Activated CD8-positive, alpha-beta memory T cell treated with anti-CD3 and anti-CD28 coated beads, Interleukin-2, amount 10 ng/mL, durations not matched to agents 7 days and 5 days (primary cell): Measurements from ENCODE around the gene METTL24. TPM values are rescaled to one million over a fixed set of nuclear protein-coding genes. Genes with fewer than 3 reads are reported as not detected.
"Not testable (repeated sequence)": the region's sequence is repeated elsewhere in the genome, so short reads cannot be mapped to it uniquely, and the experiment has no call there.

Source experiments
- ATAC-seq: fragments of 150-1000 bp; cut with Tn5 transposase; one replicate; pipeline ENCODE4 v1.10.0; 2021; ENCODE audit warnings: moderate library complexity
- CTCF ChIA-PET: fragments of 350-600 bp; sonication (Branson Sonifier 250); formaldehyde crosslinking; loops from one replicate; lab custom pipeline; 2021; ENCODE audit warnings: antibody characterized with exemption; lab: Charles Lee
- DNase-seq: peaks from one replicate; pipeline ENCODE4 v3.0.0-alpha.2; 2020
- H3K27ac Mint-ChIP-seq: one replicate; pipeline ENCODE4 v1.8.0; 2021; ENCODE audit warnings: mild to moderate bottlenecking, mixed read lengths
- H3K27me3 Mint-ChIP-seq: one replicate; pipeline ENCODE4 v1.8.0; 2021; ENCODE audit warnings: mixed read lengths
- H3K36me3 Mint-ChIP-seq: one replicate; pipeline ENCODE4 v1.8.0; 2021; ENCODE audit warnings: mild to moderate bottlenecking, mixed read lengths
- H3K4me1 Mint-ChIP-seq: one replicate; pipeline ENCODE4 v1.8.0; 2021; ENCODE audit warnings: mixed read lengths
- H3K4me3 Mint-ChIP-seq: one replicate; pipeline ENCODE4 v1.8.0; 2021; ENCODE audit warnings: mild to moderate bottlenecking, moderate library complexity, mixed read lengths
- H3K9me3 Mint-ChIP-seq: one replicate; pipeline ENCODE4 v1.8.0; 2022; ENCODE audit warnings: low read depth, mixed read lengths
- total RNA-seq, 2 experiments: library from RNA; stranded (reverse); gene quantifications; one replicate each; pipeline ENCODE4 v1.2.3, GENCODE V29; 2021

METTL24 gene
- total RNA-seq, 2 experiments from 2014 or later, result not detected

DNA sequence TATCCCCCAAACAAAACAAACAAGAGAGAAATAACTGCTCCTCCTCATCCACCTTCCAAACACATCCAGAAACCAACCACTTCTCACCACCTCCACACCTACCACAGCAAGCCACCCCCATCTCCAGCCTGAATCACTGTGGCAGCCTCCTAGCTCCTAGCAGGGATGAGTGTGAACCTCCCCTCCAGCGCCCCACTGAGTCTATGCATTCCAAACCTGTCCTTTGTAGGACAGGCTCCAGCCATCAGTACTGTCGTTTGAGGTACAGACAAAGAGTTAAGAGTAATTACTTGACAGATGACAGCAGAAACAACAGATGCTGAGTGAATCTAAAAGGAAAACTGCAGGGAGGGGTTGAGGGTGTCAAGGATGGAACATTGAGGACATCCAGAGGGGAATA is 2.4 kb downstream of the METTL24 start:
- ATAC-seq (no peak), DNase-seq (no peak)
- Mint-ChIP-seq H3K4me1 (peaks cover 1% of the 10 kb centered on the region), H3K27me3 (peaks cover 67% of the 10 kb centered on the region), H3K36me3 (no peaks in the 10 kb centered on the region), H3K27ac (no peak overlapping the region), H3K4me3 (no peak overlapping the region), H3K9me3 (no peaks in the 10 kb centered on the region)
- CTCF ChIA-PET, result no interaction called here

DNA sequence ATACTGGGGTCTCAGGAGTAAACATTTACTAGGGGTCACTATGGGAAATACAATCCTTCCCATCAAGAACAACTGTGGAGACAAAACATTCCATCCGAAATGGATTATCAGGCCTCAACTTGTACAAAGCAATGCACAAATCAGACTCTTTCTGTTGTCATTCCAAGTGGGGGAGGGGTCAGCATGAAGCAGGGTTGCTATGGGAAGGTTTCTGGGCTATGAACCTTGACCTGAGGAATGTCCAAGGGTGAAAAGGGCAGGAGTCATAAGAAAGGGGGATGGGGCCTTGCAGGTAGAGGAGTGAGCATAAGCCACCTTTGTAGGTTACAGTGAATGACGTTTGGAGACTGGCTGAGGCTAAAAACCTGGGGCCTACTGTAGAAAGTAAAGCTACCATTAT is 3.1 kb downstream of the METTL24 start:
- no peak overlapping the region for H3K4me3 Mint-ChIP-seq
- no peaks in the 10 kb centered on the region for H3K36me3 Mint-ChIP-seq
- peaks cover 1% of the 10 kb centered on the region for H3K4me1 Mint-ChIP-seq
- H3K27ac Mint-ChIP-seq, result no peak overlapping the region
- peaks cover 61% of the 10 kb centered on the region for H3K27me3 Mint-ChIP-seq
- CTCF ChIA-PET, result no interaction called here
- no peak for DNase-seq
- no peak for ATAC-seq
- no peaks in the 10 kb centered on the region for H3K9me3 Mint-ChIP-seq

DNA sequence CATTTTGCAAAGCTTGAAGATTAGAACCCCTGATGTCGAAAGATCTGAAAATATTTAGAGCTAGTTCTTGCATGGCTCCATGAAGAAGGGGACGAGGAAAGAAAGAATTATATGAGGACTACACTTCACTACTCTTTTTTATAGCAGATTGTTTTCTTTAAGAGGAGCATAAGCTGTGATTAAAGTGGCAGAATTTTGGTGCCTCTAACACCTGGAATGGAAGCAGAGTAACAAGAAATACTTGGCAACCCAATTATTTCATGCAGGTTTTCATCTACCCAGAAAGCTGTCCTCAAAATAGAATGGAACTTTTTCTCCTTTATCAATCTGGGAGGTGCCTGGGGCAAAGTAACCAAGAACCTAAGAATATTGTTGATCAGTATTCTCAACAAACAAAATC is 4.0 kb downstream of the METTL24 start:
- ATAC-seq (no peak), DNase-seq (no peak)
- CTCF ChIA-PET, result interaction anchor here (1.4 kb wide), 1 partner anchor 36 kb away, joined by 4 read pairs; no protein-coding TSS in a partner anchor
- Mint-ChIP-seq H3K4me3 (no peak overlapping the region), H3K27me3 (peaks cover 54% of the 10 kb centered on the region), H3K36me3 (no peaks in the 10 kb centered on the region), H3K4me1 (peaks cover 1% of the 10 kb centered on the region), H3K27ac (no peak overlapping the region), H3K9me3 (no peaks in the 10 kb centered on the region)

DNA sequence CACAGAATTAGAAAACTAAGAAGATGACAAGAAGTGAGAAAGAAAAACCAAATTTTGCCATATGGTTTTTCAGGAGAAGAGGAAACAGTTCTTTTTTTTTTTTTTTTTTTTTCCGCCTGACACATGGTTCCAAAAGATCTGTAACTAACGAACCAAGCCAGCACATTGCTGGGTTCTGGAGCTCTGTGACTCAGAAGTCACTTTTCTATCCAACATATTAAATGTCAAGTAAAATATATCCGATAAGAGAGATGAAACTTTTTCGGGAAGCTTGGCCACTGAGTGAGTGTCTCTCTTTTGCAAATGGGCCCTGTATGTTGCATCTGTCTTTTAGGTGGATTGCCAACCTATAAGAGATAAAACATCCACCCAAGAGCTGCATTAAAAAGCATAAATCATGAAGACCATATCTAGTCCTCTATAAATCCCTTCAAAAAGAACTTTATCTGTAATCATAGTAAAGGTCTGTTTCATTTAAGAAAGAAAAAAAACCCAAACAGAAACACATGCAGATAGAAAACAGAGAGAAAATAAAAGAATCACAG is 4.6 kb downstream of the METTL24 start:
- Mint-ChIP-seq H3K36me3 (no peaks in the 10 kb centered on the region), H3K4me1 (peaks cover 1% of the 10 kb centered on the region), H3K4me3 (no peak overlapping the region), H3K9me3 (no peaks in the 10 kb centered on the region), H3K27me3 (peaks cover 48% of the 10 kb centered on the region), H3K27ac (no peak overlapping the region)
- ATAC-seq, result no peak
- CTCF ChIA-PET, result interaction anchor here (1.4 kb wide), 1 partner anchor 37 kb away, joined by 4 read pairs; no protein-coding TSS in a partner anchor
- DNase-seq, result no peak

DNA sequence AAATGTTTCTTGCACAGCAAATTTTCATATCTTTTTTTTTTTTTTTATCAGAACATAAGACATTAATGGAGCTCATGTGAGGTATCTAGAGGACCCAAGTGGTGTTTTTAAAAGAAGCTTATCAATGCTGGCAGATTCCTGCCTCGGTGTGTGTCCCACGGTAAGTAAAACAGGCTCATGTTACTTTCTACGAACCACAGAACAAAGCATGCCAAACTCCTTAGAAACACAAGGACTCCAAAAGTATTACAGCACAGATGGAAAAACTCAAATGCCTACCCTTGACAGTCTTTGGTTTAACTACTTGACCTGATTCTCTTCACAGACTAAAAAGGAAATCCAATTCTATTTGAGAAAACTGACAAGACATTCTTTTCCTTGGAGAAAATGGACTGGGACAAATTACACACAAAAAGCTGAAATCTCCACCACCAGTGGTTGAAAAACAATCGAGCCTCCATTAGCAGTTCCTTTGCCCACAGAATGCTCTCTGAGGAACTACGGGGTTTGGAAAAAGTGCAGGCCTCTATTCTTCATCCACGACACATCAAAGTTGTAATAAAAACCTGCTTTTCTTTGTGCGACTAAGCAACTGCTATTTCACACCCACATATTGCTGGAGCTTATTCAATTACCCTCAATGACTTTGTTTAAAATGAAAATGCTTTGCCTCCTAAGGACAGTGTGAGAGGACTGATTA is 5.4 kb downstream of the METTL24 start:
- CTCF ChIA-PET, result no interaction called here
- Mint-ChIP-seq H3K4me3 (no peak overlapping the region), H3K27ac (no peak overlapping the region), H3K27me3 (peaks cover 46% of the 10 kb centered on the region), H3K4me1 (no peaks in the 10 kb centered on the region), H3K36me3 (no peaks in the 10 kb centered on the region), H3K9me3 (no peaks in the 10 kb centered on the region)
- no peak for DNase-seq
- no peak for ATAC-seq

DNA sequence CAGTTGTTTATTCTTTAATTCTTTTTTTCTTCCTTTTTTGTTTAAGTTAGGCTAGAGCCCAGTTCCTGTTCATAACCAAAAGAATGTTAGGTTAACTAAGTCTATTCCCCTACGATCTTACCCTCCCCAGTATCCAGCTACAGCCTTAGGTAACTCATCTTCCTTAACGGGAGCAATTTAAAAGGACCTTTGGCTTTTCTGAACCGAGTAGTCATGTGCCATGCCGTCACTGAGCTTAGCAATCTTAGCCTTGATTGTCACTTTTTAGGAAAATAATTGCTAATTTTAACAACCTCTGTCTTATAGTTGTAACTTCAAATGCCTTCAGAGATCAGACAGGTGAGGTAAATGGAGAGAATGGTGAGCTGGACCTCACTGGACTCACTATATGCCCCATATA is 6.2 kb downstream of the METTL24 start:
- no peak overlapping the region for H3K27ac Mint-ChIP-seq
- peaks cover 42% of the 10 kb centered on the region for H3K27me3 Mint-ChIP-seq
- no peaks in the 10 kb centered on the region for H3K36me3 Mint-ChIP-seq
- CTCF ChIA-PET, result no interaction called here
- no peaks in the 10 kb centered on the region for H3K4me1 Mint-ChIP-seq
- DNase-seq (no peak), ATAC-seq (no peak)
- no peak overlapping the region for H3K4me3 Mint-ChIP-seq
- no peaks in the 10 kb centered on the region for H3K9me3 Mint-ChIP-seq

DNA sequence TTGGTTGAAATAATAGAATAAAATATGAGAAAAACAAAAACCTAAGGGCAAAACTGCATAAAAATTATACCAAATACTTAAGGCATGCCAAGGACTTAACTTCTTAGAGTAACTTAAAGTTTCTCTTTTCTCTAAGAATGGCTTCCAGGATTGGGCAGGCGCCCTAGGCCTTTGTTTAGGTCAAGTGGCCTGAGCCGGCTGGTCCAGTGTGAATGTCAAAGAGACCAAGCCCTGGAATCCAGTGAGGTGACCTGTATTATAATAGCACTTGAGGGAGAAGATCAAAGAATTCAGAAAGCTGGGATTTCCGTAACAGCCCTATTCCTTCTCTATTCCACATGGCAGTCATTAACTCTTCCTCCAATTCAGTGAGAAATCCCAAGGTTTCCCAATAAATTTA is 6.6 kb downstream of the METTL24 start:
- CTCF ChIA-PET, result no interaction called here
- no peak for ATAC-seq
- Mint-ChIP-seq H3K27me3 (peaks cover 40% of the 10 kb centered on the region), H3K36me3 (no peaks in the 10 kb centered on the region), H3K4me3 (no peak overlapping the region), H3K9me3 (no peaks in the 10 kb centered on the region), H3K4me1 (no peaks in the 10 kb centered on the region), H3K27ac (no peak overlapping the region)
- no peak for DNase-seq

DNA sequence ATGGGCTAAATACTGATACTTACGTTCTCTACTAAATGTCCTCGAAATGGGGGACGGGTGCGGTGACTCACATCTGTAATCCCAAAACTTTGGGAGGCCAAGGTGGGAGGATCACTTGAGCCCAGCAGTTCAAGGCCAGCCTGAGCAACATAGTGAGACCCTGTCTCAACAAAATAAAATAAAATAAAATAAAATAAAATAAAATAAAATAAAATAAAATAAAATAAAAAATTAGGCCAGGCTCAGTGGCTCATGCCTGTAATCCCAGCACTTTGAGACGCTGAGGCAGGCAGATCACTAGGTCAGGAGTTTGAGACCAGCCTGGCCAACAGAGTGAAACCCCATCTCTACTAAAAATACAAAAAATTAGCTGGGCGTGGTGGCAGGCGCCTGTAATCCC is 7.6 kb downstream of the METTL24 start:
- H3K36me3 Mint-ChIP-seq, ATAC-seq, H3K4me1 Mint-ChIP-seq, H3K4me3 Mint-ChIP-seq, CTCF ChIA-PET, H3K27ac Mint-ChIP-seq, DNase-seq, H3K9me3 Mint-ChIP-seq: not testable (repeated sequence)
- H3K27me3 Mint-ChIP-seq, result peaks cover 32% of the 10 kb centered on the region

DNA sequence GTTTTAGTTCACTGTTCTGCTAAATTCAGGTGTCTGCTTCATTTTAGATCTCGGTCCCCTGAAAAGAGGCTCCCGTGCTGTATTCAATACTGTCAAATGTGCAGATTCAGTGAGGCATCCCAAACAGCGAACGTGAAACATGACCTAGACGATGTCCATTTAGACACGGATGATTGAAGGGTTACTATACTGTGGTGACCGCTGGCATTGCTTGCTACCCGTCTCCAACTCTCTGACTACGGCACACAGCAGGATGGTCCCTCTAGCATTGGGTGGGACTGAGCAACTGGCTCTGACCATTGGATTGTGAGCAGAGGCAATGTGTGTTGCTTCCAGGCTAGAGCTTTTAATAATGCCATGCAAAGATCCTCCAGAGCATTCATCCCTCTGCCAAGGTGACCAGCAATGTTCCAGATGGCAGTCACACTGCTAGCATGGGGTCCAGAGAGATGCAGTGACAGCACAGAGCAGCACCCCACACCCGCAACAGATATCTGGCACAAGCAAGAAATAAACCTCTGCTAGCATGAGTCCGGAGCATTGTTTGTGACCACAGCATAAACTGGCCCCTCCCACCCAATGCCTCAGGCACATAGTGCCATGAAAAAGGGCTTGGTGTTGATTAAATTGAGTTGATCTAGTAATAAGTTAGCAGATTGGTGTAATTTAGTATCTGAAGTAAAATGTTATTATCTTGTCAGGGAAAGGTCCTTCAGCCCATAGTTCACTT is 9.0 kb downstream of the METTL24 start:
- no peak overlapping the region for H3K27ac Mint-ChIP-seq
- no peaks in the 10 kb centered on the region for H3K36me3 Mint-ChIP-seq
- H3K4me1 Mint-ChIP-seq, result no peaks in the 10 kb centered on the region
- DNase-seq, result no peak
- H3K9me3 Mint-ChIP-seq, result no peaks in the 10 kb centered on the region
- no peak overlapping the region for H3K4me3 Mint-ChIP-seq
- peaks cover 23% of the 10 kb centered on the region for H3K27me3 Mint-ChIP-seq
- no peak for ATAC-seq
- CTCF ChIA-PET, result no interaction called here

DNA sequence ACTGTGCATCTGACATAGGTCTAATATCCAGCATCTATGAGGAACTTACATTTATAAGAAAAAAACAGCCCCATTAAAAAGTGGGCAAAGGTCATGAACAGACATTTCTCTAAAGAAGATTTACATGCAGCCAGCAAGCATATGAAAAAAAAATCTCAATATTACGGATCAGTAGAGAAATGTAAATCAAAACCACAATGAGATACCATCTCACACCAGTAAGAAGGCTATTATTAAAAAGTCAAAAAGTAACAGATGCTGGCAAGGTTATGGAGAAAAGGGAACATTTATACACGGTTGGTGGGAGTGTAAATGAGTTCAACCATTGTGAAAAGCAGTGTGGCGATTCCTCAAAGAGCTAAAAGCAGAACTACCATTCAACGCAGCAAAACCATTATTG is 13.1 kb downstream of the METTL24 start:
- H3K4me1 Mint-ChIP-seq, result no peaks in the 10 kb centered on the region
- H3K9me3 Mint-ChIP-seq, result no peaks in the 10 kb centered on the region
- H3K4me3 Mint-ChIP-seq, result no peak overlapping the region
- H3K27ac Mint-ChIP-seq, result no peak overlapping the region
- DNase-seq, result no peak
- ATAC-seq, result no peak
- H3K36me3 Mint-ChIP-seq, result no peaks in the 10 kb centered on the region
- H3K27me3 Mint-ChIP-seq, result peaks cover 15% of the 10 kb centered on the region
- CTCF ChIA-PET, result no interaction called here

DNA sequence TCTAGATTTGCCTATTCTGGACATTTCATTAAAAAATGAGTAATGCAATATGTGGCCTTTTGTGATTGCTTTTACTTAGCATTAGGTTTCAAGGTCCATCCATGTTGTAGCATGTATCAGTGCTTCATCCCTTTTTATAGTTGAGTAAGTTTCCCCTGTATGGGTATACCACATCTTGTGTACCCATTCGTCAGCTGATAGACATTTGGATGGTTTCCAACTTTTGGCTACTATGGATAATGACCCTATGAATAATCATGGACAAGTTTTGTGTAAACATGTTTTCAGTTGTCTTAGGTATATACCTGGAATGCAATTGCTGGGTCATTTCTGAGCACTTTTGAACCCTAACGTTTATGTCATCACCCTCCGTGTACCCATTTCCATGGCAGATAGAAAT is 15.4 kb downstream of the METTL24 start:
- Mint-ChIP-seq H3K36me3 (no peaks in the 10 kb centered on the region), H3K9me3 (no peaks in the 10 kb centered on the region), H3K27me3 (peaks cover 15% of the 10 kb centered on the region), H3K27ac (no peak overlapping the region), H3K4me1 (no peaks in the 10 kb centered on the region), H3K4me3 (no peak overlapping the region)
- ATAC-seq (no peak), DNase-seq (no peak)
- CTCF ChIA-PET, result interaction anchor here (0.5 kb wide), 1 partner anchor 854 kb away, joined by 3 read pairs; no protein-coding TSS in a partner anchor

DNA sequence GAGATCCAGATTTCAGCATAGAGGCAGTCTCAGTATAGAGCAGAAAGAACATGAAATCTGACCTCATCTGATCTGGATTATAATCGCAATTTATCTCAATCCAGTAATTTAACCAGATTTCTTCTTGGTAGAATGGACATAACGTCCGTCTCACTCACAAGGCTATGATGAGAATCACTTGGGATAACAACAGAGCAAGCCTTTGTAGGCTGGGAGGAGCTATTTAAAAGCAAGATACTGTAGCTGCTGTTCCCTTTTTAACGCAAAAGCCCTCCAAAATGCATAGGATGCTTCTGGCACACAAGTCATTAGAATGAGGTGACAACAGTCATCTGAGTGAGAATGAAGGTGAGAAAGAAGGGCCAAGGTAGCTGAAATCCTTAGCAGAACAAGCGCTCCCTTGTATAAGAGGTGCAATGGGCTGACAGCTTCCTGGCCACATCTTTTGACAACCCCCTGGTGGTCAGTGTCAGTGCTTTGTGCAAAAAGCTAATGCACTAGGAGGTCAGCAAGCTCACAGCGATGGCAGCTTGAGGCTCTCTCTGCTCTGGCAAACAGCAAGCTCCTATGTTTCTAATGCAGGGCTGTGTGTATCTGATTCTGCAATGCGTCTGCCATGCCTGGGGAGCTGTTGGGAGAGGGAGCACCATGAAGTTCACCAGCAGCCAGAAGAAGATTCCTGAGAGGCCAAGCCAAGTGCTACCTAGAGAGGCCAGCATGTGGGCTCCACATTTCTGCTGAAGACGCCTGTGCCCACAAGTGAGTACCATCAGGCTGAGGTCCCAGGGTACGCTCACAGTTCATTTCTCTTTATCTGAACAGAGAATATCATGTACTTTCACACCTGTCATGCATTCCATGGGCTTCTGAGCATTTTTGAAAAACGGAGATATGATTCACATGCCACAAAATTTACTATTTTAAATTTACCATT is 16.2 kb downstream of the METTL24 start:
- DNase-seq (no peak), ATAC-seq (no peak)
- Mint-ChIP-seq H3K4me1 (no peaks in the 10 kb centered on the region), H3K36me3 (no peaks in the 10 kb centered on the region), H3K4me3 (no peak overlapping the region), H3K9me3 (no peaks in the 10 kb centered on the region), H3K27me3 (peaks cover 13% of the 10 kb centered on the region), H3K27ac (no peak overlapping the region)
- CTCF ChIA-PET, result interaction anchor here (0.5 kb wide), 1 partner anchor 853 kb away, joined by 3 read pairs; no protein-coding TSS in a partner anchor

DNA sequence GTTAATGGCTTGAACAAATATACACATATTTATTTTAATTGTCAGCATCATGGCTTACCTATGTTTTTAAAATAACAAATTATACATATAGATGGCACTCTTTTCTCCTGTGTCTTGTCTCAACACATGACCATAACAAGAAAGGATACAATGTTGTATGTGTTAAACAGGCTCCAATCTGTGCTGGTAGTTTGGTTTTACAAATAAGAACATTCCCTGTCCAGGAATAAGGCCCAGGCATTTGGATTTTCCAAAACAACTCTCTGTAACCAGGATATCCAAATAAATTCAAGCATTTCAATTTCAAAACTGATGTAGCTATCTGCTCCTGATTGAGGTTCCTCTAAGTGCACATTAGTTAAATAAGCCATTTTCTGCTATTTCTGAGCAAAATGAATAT is 17.1 kb downstream of the METTL24 start:
- ATAC-seq, result no peak
- Mint-ChIP-seq H3K27ac (no peak overlapping the region), H3K9me3 (no peaks in the 10 kb centered on the region), H3K27me3 (peaks cover 13% of the 10 kb centered on the region), H3K36me3 (no peaks in the 10 kb centered on the region), H3K4me1 (no peaks in the 10 kb centered on the region), H3K4me3 (no peak overlapping the region)
- DNase-seq, result no peak
- CTCF ChIA-PET, result no interaction called here
